Activated B cell treated with CpG ODN at 0.5 μM for 24 hours (primary cell): ENCODE measurements around the gene GPR152. TPM values are rescaled to one million over a fixed set of nuclear protein-coding genes. Genes with fewer than 3 reads are reported as not detected.
A peak's percentile ranks its signal among the peaks of the same experiment; 100 is the strongest.

ENCODE experiments used
- ATAC-seq: fragments of 200-7000 bp; cut with Tn5 transposase; one replicate; pipeline ENCODE4 v1.10.0; 2021; ENCODE audit warnings: low read depth, mild to moderate bottlenecking, moderate library complexity
- CTCF ChIA-PET: fragments of 350-600 bp; sonication (Branson Sonifier 250); formaldehyde crosslinking; loops from one replicate; lab custom pipeline; 2021; ENCODE audit warnings: antibody characterized with exemption; lab: Charles Lee
- POLR2A ChIA-PET: fragments of 350-600 bp; sonication (Branson Sonifier 250); formaldehyde crosslinking; loops from one replicate; lab custom pipeline; 2021; ENCODE audit warnings: antibody characterized with exemption; lab: Charles Lee
- DNase-seq: peaks from one replicate; pipeline ENCODE4 v3.0.0; 2022
- H3K27ac Mint-ChIP-seq: one replicate; pipeline ENCODE4 v1.8.0; 2020; ENCODE audit warnings: mixed read lengths
- H3K27me3 Mint-ChIP-seq: one replicate; pipeline ENCODE4 v1.8.0; 2021; ENCODE audit warnings: mixed read lengths
- H3K36me3 Mint-ChIP-seq: one replicate; pipeline ENCODE4 v1.8.0; 2021; ENCODE audit warnings: low read depth, mixed read lengths
- H3K4me1 Mint-ChIP-seq: one replicate; pipeline ENCODE4 v1.8.0; 2021; ENCODE audit warnings: mixed read lengths
- H3K4me3 Mint-ChIP-seq: one replicate; pipeline ENCODE4 v1.8.0; 2020; ENCODE audit warnings: mild to moderate bottlenecking, mixed read lengths
- H3K9me3 Mint-ChIP-seq: one replicate; pipeline ENCODE4 v1.8.0; 2020; ENCODE audit warnings: mixed read lengths
- intact Hi-C: fragments of 100-400 bp; cut with micrococcal nuclease; formaldehyde crosslinking; loops from one replicate; pipeline ENCODE4 v1.15.1; 2024
- total RNA-seq: library from RNA; stranded (reverse); gene quantifications from 2 replicates; pipeline ENCODE4 v1.2.3, GENCODE V29; 2022
- TF ChIP-seq, protein P1 (sequence below): fragments of 200-600 bp; IDR thresholded peaks from one replicate; pipeline ENCODE4 v1.8.0; 2022; ENCODE audit warnings: antibody characterized with exemption, mild to moderate bottlenecking

The GPR152 gene
- total RNA-seq, 1 donor from 2014 or later: not detected

DNA sequence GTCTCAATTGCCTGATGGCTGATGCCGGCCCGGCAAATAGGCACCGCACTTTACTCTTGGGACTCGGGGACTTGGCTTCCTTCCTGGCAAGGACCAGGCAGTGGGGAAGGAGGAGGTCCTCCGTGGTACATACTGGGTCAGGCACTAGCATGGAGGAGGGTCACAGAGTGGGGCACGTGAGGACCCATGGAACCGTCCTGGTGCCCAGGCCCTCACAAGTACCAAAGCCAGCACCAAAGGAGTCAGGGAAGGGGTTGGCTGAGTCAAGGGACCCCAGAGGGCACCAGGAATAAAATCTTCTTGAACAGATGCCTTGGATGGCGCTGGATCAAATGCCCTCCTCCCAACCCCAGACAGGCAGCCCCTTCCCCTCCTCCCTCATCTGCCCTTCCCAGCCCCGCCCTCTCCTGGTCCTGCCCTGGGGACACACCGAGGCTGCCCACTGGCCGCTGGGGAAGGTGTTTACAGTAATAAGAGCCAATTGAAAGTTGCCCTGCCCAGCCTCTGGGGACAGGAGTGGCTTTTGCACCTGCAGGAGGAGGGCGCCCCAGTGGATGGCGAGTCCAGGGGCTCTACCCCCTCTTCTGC, 42.7 kb downstream of the GPR152 start:
- peak overlapping the region; percentile 80 for H3K4me3 Mint-ChIP-seq
- peak; percentile 47 for ATAC-seq
- peaks cover 30% of the 10 kb centered on the region for H3K36me3 Mint-ChIP-seq
- ChIA-PET POLR2A (interaction anchor here (1.0 to 13.9 kb wide), 12 partner anchors 7 to 168 kb away, joined by 3 to 404 read pairs (median 7); partner anchors contain the start of genes AIP, POLD4, PPP1CA and PTPRCAP), CTCF (interaction anchor here (1.3 kb wide), 1 partner anchor 29 kb away, joined by 5 read pairs; the partner anchor contains the start of gene PTPRCAP)
- TF ChIP-seq, protein P1, sequence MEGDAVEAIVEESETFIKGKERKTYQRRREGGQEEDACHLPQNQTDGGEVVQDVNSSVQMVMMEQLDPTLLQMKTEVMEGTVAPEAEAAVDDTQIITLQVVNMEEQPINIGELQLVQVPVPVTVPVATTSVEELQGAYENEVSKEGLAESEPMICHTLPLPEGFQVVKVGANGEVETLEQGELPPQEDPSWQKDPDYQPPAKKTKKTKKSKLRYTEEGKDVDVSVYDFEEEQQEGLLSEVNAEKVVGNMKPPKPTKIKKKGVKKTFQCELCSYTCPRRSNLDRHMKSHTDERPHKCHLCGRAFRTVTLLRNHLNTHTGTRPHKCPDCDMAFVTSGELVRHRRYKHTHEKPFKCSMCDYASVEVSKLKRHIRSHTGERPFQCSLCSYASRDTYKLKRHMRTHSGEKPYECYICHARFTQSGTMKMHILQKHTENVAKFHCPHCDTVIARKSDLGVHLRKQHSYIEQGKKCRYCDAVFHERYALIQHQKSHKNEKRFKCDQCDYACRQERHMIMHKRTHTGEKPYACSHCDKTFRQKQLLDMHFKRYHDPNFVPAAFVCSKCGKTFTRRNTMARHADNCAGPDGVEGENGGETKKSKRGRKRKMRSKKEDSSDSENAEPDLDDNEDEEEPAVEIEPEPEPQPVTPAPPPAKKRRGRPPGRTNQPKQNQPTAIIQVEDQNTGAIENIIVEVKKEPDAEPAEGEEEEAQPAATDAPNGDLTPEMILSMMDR: no peak
- H3K4me1 Mint-ChIP-seq: peaks cover 90% of the 10 kb centered on the region
- intact Hi-C loops: loop anchor here (1.0 kb wide), 2 partner anchors 9 to 18 kb away; partner anchors contain the start of gene RPS6KB2
- DNase-seq: no peak
- H3K27ac Mint-ChIP-seq: peak overlapping the region; percentile 95
- H3K9me3 Mint-ChIP-seq: no peaks in the 10 kb centered on the region
- no peaks in the 10 kb centered on the region for H3K27me3 Mint-ChIP-seq

DNA sequence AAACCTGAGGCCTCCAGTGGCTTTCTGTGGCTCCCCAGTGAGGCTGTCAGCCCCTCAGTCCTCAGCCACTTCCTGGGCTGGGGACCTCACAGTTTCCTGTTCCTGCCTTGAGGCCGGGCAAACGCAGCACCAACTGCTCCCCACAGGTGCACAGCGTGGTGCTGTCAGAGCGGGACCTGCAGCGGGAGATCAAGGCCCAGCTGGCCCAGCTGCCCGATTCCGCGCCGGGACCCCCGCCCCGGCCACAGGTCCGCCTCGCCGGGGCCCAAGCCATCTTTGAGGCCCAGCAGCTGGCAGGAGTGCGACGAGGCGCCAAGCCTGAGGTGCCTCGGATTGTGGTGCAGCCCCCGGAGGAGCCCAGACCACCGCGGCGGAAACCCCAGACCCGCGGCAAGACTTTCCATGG, 43.3 kb downstream of the GPR152 start:
- ATAC-seq: peak; percentile 63
- peak; percentile 61 for DNase-seq
- ChIA-PET POLR2A (interaction anchor here (0.8 to 3.5 kb wide), 18 partner anchors 10 to 169 kb away, joined by 3 to 113 read pairs (median 5); partner anchors contain the start of genes AIP, POLD4, PTPRCAP and RAD9A), CTCF (interaction anchor here (1.2 to 1.3 kb wide), 2 partner anchors 29 to 170 kb away, joined by 3 to 5 read pairs; partner anchors contain the start of gene PTPRCAP)
- H3K4me1 Mint-ChIP-seq: peaks cover 93% of the 10 kb centered on the region
- H3K4me3 Mint-ChIP-seq: peak overlapping the region; percentile 80
- peaks cover 33% of the 10 kb centered on the region for H3K36me3 Mint-ChIP-seq
- TF ChIP-seq, protein P1: no peak
- no peaks in the 10 kb centered on the region for H3K27me3 Mint-ChIP-seq
- intact Hi-C loops: loop anchor here (1.0 kb wide), 1 partner anchor 19 kb away; the partner anchor contains the start of gene RPS6KB2
- peak overlapping the region; percentile 95 for H3K27ac Mint-ChIP-seq
- H3K9me3 Mint-ChIP-seq: no peaks in the 10 kb centered on the region

DNA sequence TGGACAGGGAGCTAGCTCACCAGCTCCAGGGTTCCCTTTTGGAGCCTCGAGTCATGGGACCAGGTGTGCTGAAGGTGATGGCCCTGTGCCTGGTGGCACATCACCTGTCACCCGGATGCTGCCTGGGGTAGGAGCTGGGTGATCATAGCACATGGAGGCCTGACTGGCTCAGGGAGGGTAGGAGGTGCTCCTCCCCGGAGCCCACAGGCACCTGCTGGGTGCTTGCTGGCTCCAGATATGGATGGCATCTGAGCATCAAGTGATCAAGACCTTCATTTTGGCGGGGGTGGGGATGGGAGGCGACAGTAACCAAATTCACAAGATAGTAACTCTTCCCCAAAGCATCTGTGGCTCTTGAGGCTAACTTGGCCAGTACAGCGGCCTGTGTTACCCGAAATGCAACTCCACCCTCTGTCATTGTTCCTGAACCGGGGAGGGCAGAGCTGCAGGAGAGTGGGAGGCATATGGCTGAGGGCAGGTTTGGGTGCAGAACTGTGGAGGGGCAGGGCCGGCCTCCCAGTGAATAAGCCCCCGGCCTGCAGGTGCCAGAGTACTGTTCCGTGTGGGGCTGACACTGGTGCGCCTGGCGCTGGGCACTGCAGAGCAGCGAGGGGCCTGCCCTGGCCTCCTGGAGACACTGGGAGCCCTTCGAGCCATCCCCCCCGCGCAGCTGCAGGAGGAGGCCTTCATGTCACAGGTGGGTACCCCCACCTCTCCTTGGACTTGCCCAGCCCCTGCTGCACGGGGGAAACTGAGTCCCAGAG, 43.9 kb downstream of the GPR152 start:
- H3K9me3 Mint-ChIP-seq: no peaks in the 10 kb centered on the region
- H3K27ac Mint-ChIP-seq: peak overlapping the region; percentile 88
- TF ChIP-seq, protein P1: no peak
- ChIA-PET POLR2A (interaction anchor here (0.7 to 3.5 kb wide), 23 partner anchors 11 to 629 kb away, joined by 3 to 113 read pairs (median 5); partner anchors contain the start of genes AIP, CORO1B, POLD4 and PTPRCAP), CTCF (interaction anchor here (1.1 to 1.3 kb wide), 3 partner anchors 30 to 169 kb away, joined by 3 to 5 read pairs (median 3); partner anchors contain the start of gene PTPRCAP)
- no peaks in the 10 kb centered on the region for H3K27me3 Mint-ChIP-seq
- DNase-seq (no peak), ATAC-seq (no peak)
- peaks cover 95% of the 10 kb centered on the region for H3K4me1 Mint-ChIP-seq
- H3K36me3 Mint-ChIP-seq: peaks cover 36% of the 10 kb centered on the region
- H3K4me3 Mint-ChIP-seq: peak overlapping the region; percentile 55
- intact Hi-C loops: loop anchor here (1.0 kb wide), 1 partner anchor 20 kb away; the partner anchor contains the start of gene RPS6KB2

DNA sequence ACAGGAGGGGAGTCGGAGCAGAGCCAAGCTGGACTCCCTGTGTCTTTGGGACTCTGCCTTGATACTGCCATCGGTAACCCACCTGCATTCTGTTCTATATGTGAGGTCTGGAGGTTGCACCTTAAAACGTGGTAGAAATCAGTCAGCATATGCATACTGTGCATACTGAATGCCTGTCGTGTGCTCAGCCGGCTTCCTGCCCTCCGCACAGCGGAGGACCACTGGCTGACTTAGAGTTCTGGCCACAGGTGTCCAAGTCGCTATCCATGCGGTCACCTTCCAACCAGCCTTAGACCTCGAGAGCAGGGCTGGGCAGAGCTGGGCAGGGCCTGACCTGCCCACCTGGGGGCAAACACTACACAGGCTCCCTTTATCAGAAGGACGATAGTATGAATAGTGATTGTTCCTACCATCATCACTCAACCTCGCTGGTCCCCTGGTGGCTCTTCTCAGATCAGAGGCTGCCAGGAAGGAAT, 44.8 kb downstream of the GPR152 start:
- H3K4me1 Mint-ChIP-seq: peaks cover 93% of the 10 kb centered on the region
- peak overlapping the region; percentile 55 for H3K4me3 Mint-ChIP-seq
- ChIA-PET POLR2A (interaction anchor here (0.7 to 3.5 kb wide), 18 partner anchors 12 to 630 kb away, joined by 3 to 113 read pairs (median 5); partner anchors contain the start of genes CORO1B, PITPNM1, PTPRCAP and RAD9A), CTCF (interaction anchor here (0.9 to 1.1 kb wide), 3 partner anchors 10 to 99 kb away, joined by 3 to 4 read pairs (median 3); no protein-coding TSS in a partner anchor)
- peaks cover 36% of the 10 kb centered on the region for H3K36me3 Mint-ChIP-seq
- TF ChIP-seq, protein P1: no peak
- DNase-seq (no peak), ATAC-seq (no peak)
- no peaks in the 10 kb centered on the region for H3K27me3 Mint-ChIP-seq
- H3K9me3 Mint-ChIP-seq: no peaks in the 10 kb centered on the region
- intact Hi-C loops: no loop called here
- H3K27ac Mint-ChIP-seq: peak overlapping the region; percentile 88
